Measurements from ENCODE around the gene PPFIA2.

DNA sequence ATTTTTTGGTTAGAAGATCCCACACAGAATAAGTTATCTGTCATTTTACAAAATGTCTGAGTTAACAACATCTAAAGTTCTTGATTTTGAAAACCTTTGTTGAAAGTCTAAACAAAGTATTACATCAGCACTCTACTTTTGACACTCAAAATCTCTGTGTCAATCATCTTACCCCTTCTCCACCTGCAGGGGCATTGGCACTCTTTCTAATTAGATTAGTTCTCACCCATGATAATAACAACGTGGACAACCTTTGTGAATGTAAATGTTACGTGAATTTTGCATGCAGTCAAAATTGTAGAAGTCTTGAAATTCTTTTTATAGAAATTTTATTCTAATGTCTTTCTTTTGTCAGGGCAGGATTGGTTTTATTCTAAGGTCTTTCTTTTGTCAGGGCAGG lies 33.5 kb upstream of the PPFIA2 start:
- TF ChIP-seq, protein P1, sequence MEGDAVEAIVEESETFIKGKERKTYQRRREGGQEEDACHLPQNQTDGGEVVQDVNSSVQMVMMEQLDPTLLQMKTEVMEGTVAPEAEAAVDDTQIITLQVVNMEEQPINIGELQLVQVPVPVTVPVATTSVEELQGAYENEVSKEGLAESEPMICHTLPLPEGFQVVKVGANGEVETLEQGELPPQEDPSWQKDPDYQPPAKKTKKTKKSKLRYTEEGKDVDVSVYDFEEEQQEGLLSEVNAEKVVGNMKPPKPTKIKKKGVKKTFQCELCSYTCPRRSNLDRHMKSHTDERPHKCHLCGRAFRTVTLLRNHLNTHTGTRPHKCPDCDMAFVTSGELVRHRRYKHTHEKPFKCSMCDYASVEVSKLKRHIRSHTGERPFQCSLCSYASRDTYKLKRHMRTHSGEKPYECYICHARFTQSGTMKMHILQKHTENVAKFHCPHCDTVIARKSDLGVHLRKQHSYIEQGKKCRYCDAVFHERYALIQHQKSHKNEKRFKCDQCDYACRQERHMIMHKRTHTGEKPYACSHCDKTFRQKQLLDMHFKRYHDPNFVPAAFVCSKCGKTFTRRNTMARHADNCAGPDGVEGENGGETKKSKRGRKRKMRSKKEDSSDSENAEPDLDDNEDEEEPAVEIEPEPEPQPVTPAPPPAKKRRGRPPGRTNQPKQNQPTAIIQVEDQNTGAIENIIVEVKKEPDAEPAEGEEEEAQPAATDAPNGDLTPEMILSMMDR (IDR thresholded peaks at IDR 0.05), result no peak
- no peak for TF ChIP-seq POLR2A (IDR thresholded peaks at IDR 0.05)

Measured in stomach (tissue), 4 donors.